NCI-H2196 treated with DMSO at 0.1 percent for 48 hours (cell line): ENCODE measurements around the gene ERV3-1.
"Not testable (repeated sequence)": the region's sequence is repeated elsewhere in the genome, so short reads cannot be mapped to it uniquely, and the experiment has no call there.

Source experiments
- DNase-seq: peaks from one replicate; lab custom pipeline; 2025; ENCODE audit not compliant: unreplicated experiment; lab: John Stamatoyannopoulos, UW

The ERV3-1 gene

DNA sequence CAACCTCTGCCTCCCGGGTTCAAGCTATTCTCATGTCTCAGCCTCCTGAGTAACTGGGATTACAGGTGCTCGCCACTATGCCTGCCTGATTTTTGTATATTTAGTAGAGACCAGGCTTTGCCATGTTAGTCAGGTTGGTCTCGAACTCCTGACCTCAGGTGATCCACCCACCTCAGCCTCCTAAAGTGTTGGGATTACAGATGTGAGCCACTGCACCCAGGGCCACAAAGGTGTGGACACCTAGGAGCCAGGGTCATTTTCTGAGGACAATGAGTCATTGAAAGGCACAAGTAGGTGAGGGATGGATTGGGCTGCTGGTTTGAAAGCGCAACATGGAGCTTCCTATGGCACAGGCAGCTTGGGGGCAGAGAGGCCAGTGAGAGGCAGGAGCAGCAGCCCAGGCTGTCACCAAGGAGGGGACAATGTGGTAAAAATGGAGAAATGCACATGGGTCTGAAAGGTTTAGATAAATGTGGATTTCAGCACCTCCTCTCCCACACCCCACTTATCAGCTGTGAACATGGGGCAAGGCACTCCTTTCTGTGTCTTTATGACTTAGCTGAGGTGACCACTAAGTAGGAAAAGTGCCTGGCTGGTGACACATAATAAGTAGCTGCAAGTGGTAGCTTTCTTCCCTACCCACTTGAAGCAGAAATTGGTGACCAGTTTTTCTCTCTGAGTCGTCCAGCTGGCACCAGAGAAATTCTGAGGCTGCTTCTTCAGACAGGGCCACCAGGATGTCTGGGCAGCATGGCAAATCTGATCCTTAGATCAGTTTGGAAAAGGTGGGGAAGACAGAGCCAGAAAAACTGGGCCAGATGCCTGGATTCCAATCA is 61.6 kb downstream of the ERV3-1 start:
- not testable (repeated sequence) for DNase-seq
